ENCODE data around the gene TROAP.

The TROAP gene

DNA sequence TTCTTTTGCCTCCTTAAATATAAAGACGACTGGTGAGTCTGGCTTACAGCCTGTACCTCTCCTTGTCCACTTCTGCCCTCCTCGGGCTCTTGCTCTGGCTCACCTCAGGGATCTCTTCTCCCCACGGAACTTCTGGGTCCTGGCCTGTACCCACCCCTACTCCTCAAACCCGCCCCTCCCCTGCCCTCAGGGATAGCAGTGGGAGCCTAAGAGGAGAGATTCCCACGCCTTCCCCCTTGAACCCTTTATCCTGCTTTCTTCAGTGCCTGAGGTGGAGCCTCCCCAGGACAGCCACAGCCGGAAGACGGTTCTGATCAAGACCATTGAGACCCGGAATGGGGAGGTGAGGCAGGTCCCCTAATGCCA is 25.4 kb upstream of the TROAP start:
- H3K4me3 ChIP-seq (ENCODE audit: severe bottlenecking): peak overlapping the region; percentile 27
- H3K4me1 ChIP-seq (ENCODE audit: insufficient read depth, poor library complexity, severe bottlenecking): no peaks in the 10 kb centered on the region
- H3K36me3 ChIP-seq (ENCODE audit: low read depth): no peaks in the 10 kb centered on the region
- no peaks in the 10 kb centered on the region for H3K9me3 ChIP-seq (ENCODE audit: severe bottlenecking)
- no peak overlapping the region for H3K27ac ChIP-seq (ENCODE audit: poor library complexity, severe bottlenecking)
- H3K27me3 ChIP-seq (ENCODE audit: insufficient read depth, poor library complexity, severe bottlenecking): peaks cover 24% of the 10 kb centered on the region
- TF ChIP-seq, protein P1, sequence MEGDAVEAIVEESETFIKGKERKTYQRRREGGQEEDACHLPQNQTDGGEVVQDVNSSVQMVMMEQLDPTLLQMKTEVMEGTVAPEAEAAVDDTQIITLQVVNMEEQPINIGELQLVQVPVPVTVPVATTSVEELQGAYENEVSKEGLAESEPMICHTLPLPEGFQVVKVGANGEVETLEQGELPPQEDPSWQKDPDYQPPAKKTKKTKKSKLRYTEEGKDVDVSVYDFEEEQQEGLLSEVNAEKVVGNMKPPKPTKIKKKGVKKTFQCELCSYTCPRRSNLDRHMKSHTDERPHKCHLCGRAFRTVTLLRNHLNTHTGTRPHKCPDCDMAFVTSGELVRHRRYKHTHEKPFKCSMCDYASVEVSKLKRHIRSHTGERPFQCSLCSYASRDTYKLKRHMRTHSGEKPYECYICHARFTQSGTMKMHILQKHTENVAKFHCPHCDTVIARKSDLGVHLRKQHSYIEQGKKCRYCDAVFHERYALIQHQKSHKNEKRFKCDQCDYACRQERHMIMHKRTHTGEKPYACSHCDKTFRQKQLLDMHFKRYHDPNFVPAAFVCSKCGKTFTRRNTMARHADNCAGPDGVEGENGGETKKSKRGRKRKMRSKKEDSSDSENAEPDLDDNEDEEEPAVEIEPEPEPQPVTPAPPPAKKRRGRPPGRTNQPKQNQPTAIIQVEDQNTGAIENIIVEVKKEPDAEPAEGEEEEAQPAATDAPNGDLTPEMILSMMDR (IDR thresholded peaks at IDR 0.05; ENCODE audit: poor library complexity, severe bottlenecking): no peak
- DNase-seq (ENCODE audit: low spot score) (peak; percentile 38), ATAC-seq (ENCODE audit: low read depth) (no peak; the same call in 2 of the 3 replicates)

- Histone ChIP-seq H3K27ac (ENCODE audit: poor library complexity, severe bottlenecking) (no peak overlapping the region), H3K4me1 (ENCODE audit: insufficient read depth, poor library complexity, severe bottlenecking) (no peaks in the 10 kb centered on the region), H3K4me3 (ENCODE audit: severe bottlenecking) (no peak overlapping the region), H3K9me3 (ENCODE audit: severe bottlenecking) (no peaks in the 10 kb centered on the region), H3K36me3 (ENCODE audit: low read depth) (no peaks in the 10 kb centered on the region), H3K27me3 (ENCODE audit: insufficient read depth, poor library complexity, severe bottlenecking) (peaks cover 24% of the 10 kb centered on the region)
- TF ChIP-seq, protein P1 (IDR thresholded peaks at IDR 0.05; ENCODE audit: poor library complexity, severe bottlenecking): no peak
- DNase-seq (ENCODE audit: low spot score): peak; percentile 45
- ATAC-seq (ENCODE audit: low read depth): 0 out of 3 replicates have a peak, but pooled peaks have one; percentile 9
Measured at GRCh38 chr12:49298160-49298559, 24.9 kb upstream of the TROAP start.

GRCh38 chr12:49301760-49302159 is 21.3 kb upstream of the TROAP start:
- Histone ChIP-seq H3K27ac (ENCODE audit: poor library complexity, severe bottlenecking) (no peak overlapping the region), H3K36me3 (ENCODE audit: low read depth) (no peaks in the 10 kb centered on the region), H3K4me3 (ENCODE audit: severe bottlenecking) (no peak overlapping the region), H3K4me1 (ENCODE audit: insufficient read depth, poor library complexity, severe bottlenecking) (no peaks in the 10 kb centered on the region), H3K27me3 (ENCODE audit: insufficient read depth, poor library complexity, severe bottlenecking) (peaks cover 10% of the 10 kb centered on the region), H3K9me3 (ENCODE audit: severe bottlenecking) (no peaks in the 10 kb centered on the region)
- no peak for DNase-seq (ENCODE audit: low spot score)
- TF ChIP-seq, protein P1 (IDR thresholded peaks at IDR 0.05; ENCODE audit: poor library complexity, severe bottlenecking): no peak
- ATAC-seq (ENCODE audit: low read depth): no peak

DNA sequence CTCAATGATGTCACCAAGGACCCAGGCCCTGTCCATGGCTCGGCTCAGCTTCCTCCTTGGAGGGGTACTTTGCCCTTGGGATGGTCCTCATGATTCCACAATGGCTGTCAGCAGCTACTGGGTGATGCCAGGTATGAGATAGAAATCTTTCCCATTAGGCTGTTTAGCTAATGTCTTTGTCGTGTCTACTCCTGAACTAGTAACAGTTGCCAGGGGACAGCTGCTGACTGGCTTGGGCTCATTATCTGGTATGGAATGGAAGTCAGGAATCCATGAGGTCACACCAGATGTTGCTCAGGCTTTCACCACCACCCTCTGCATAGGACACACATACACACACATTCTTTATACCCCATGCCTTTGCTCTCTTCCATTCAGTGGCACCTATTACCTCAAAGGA is 18.9 kb upstream of the TROAP start:
- Histone ChIP-seq H3K36me3 (ENCODE audit: low read depth) (no peaks in the 10 kb centered on the region), H3K4me1 (ENCODE audit: insufficient read depth, poor library complexity, severe bottlenecking) (no peaks in the 10 kb centered on the region), H3K9me3 (ENCODE audit: severe bottlenecking) (no peaks in the 10 kb centered on the region), H3K27me3 (ENCODE audit: insufficient read depth, poor library complexity, severe bottlenecking) (no peaks in the 10 kb centered on the region), H3K27ac (ENCODE audit: poor library complexity, severe bottlenecking) (no peak overlapping the region), H3K4me3 (ENCODE audit: severe bottlenecking) (no peak overlapping the region)
- DNase-seq (ENCODE audit: low spot score) (no peak), ATAC-seq (ENCODE audit: low read depth) (no peak)
- TF ChIP-seq, protein P1 (IDR thresholded peaks at IDR 0.05; ENCODE audit: poor library complexity, severe bottlenecking): no peak

DNA sequence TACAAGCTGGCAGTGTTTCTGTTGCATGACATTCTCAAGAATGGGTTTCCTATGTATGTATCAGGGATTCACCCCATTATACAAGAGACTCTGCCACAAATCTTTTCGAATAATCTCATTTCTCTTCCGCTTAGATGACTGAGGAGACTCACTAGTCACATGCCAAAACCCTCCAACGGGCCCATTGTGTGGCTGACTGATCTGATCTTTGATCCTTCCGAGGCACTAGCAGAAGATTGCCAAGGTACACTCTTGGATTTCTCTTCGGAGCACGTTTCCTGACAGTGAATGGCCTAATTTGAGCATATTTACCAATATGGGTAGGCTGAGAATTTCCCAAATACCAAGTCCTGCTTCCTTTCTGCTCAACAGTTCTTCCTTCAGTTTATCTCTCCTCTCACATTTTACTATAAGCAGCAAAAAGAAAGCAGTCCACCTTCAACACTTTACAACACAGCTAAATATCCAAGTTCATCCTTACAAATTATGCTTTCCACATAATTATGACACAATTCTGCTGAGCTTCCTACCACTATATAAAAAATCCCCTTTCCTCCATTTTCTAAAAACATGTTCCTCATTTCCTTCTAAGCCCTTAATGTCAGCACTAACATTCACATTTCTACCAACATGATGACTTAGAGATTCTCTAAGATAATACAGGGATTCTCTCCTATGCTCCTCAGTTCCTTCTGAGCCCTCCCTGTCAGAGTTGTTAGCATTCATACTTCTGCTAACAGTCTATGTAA is 17.1 kb upstream of the TROAP start:
- DNase-seq (ENCODE audit: low spot score) (no peak), ATAC-seq (ENCODE audit: low read depth) (no peak)
- TF ChIP-seq, protein P1 (IDR thresholded peaks at IDR 0.05; ENCODE audit: poor library complexity, severe bottlenecking): no peak
- Histone ChIP-seq H3K27me3 (ENCODE audit: insufficient read depth, poor library complexity, severe bottlenecking) (no peaks in the 10 kb centered on the region), H3K9me3 (ENCODE audit: severe bottlenecking) (no peaks in the 10 kb centered on the region), H3K27ac (ENCODE audit: poor library complexity, severe bottlenecking) (no peak overlapping the region), H3K36me3 (ENCODE audit: low read depth) (no peaks in the 10 kb centered on the region), H3K4me1 (ENCODE audit: insufficient read depth, poor library complexity, severe bottlenecking) (no peaks in the 10 kb centered on the region), H3K4me3 (ENCODE audit: severe bottlenecking) (no peak overlapping the region)

All from RWPE2 (cell line).